GM10847 (cell line): ENCODE data around the gene SLC39A10.

Experiments
- POLR2A ChIP-seq: IDR thresholded peaks from 2 replicates; pipeline ENCODE4 v1.6.1; 2011; ENCODE audit not compliant: insufficient read length; ENCODE audit errors: extremely low read depth

SLC39A10 gene

GRCh38 chr2:195686564-195686963, 29.5 kb downstream of the SLC39A10 start:
- TF ChIP-seq POLR2A, result no peak

GRCh38 chr2:195687320-195688086, 30.5 kb downstream of the SLC39A10 start:
- TF ChIP-seq POLR2A, result no peak

DNA sequence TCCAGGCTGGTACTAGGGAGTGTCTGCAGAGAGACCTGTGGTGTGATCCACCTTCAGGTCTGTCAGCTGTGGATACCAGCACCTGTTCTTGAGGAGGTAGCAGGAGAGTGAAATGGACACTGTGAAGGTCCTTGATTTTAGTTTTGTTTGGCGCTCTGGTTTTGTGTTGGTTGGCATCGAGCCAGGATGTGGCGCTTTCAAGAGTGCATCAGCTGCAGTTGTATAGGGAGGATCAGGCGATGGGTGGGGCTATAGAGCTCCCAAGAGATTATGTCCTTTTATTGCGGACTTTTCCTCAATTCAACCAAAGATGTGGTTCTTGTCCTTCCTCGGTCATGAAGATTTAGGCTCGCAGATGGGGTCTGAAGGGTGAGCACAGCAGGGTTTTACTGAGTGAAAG, 37.5 kb downstream of the SLC39A10 start:
- TF ChIP-seq POLR2A, result no peak

- no peak for TF ChIP-seq POLR2A
These were observed 38.1 kb downstream of the SLC39A10 start for GRCh38 chr2:195695002-195695631.

DNA sequence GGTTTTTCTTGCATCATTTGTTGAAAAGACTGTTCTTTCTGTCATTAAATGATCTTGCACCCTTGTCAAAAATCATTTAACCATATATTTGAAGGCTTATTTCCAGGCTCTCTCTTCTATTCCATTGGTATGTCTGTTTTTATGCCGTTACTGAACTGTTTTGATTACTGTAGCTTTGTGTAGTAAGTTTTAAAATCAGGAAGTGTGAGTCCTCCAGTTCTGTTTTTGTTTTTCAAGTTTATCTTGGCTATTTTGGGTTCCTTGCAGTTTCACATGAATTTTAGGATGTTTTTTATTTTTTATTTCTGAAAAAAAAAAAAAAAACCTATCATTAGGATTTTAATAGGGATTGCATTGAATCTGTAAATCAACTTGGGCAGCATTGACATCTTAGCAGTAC, 39.0 kb downstream of the SLC39A10 start:
- TF ChIP-seq POLR2A, result no peak

DNA sequence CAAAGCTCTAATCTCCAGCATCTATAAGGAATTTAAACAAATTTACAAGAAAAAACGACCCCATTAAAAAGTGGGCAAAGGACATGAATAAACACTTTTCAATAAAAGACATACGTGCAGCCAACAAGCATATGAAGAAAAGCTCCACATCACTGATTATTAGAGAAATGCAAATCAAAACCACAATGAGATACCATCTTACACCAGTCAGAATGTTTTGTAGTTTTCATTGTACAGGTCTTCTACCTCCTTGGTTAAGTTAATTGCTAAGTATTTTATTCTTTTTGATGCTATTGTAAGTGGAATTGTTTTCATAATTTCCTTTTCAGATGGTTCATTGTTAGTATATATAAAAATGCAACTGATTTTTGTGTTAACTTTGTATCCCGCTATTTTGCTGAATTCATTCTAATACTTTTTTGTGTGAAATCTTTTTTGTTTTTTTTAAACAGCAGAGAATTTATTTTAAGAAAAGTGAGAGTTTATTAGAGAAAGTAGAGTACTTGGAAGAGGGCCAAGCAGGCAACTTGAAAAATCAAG, 40.7 kb downstream of the SLC39A10 start:
- TF ChIP-seq POLR2A, result no peak

GRCh38 chr2:195700480-195700879, 43.5 kb downstream of the SLC39A10 start:
- TF ChIP-seq POLR2A, result no peak

DNA sequence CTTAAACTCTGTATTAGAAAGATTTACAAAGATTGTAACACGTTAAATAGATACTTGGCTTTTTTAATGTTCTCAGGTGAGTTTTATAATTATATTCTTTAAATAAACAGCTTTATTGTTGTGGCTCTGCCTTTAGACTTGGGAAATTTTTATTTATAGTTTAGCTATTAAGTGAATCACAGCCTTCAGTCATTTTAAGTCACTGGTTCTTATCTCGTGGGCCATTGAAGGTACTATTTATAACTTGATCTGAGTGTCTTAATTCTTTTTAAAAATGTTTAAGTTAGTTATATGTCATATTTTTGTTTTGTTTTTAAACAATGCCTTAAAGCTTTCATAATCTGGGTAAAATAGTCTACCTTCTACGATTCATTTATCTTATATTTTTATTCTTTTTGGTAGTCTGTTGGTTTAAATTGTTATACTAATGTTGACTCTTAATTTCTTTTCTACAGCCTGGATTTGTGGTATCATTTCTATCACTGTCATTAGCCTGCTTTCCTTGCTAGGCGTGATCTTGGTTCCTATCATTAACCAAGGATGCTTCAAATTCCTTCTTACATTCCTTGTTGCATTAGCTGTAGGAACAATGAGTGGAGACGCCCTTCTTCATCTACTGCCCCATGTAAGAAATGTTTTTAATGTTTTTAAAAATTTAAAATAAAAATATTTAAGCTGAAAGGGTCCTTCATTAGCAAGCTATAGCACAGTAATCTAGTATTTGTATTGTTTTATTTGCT, 49.3 kb downstream of the SLC39A10 start:
- TF ChIP-seq POLR2A, result no peak

DNA sequence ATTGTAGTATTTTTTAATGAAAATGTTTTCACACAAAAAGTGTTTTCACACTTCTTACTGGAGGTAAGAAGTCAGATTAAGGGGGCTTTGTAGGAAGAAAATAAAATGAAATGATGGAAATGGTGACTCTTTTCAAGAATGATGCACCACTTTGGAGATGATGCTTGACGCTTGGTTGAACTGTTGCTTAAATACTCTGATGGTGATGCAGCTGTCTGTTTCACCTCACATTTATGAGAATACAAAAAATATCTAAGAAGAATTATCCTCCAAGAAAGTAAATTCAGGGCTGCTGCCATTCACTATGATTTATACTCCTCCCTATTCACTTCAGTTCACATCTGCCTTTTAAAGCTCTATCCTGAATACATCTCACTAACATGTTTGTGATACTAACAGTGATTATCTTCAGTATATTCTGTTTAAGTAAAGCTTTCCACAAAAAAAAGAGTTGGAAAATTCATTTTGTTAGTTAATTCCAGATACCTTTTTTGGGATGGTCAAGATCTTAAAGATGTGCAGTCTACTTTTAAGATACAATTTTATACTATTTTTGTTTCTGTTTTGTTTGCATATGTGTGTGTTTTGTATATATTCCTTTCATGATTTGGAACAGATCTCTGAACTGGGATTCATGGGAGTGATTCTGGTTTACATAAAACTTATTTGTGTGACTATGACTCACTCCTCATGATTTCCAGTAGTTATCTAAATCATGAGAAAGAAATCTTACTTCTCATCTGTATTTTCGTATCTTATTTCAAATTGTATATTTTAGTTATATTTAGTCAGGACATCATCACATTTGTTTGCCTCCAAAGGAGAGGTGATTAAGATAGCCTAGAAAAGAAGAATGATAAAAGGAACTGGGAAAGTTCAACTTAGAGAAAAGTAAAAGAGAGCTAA, 53.1 kb downstream of the SLC39A10 start:
- no peak for TF ChIP-seq POLR2A

DNA sequence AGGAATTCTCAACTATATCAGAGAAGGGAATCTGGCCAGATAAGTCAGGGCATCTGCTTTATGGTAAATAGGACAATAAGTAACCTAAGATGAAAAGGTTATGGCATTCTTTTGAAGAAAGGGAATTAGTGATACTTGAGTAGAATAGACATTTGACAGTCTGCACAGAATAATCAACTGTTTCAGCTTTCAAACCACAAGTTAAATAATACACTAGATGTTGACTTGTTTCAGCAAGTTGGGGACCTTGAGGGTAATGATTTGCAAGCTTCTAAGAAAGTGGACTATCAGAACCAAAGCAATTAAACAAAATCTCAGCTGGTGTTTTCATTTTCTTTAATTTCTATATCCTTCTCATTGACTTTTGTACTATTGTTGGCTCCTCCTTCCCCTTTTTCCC, 54.5 kb downstream of the SLC39A10 start:
- TF ChIP-seq POLR2A, result no peak

DNA sequence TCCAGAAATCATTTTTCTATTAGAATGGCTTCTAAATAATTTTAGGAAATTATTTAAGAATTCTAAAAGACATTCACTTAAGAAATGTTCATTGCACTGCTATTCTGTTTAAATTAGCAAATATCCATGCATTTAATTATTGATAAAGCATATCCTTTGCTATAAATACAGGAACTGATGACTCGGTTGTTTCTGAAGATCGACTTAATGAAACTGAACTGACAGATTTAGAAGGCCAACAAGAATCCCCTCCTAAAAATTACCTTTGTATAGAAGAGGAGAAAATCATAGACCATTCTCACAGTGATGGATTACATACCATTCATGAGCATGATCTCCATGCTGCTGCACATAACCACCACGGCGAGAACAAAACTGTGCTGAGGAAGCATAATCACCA, 59.4 kb downstream of the SLC39A10 start:
- no peak for TF ChIP-seq POLR2A

GRCh38 chr2:195721042-195721441, 64.0 kb downstream of the SLC39A10 start:
- TF ChIP-seq POLR2A, result no peak

DNA sequence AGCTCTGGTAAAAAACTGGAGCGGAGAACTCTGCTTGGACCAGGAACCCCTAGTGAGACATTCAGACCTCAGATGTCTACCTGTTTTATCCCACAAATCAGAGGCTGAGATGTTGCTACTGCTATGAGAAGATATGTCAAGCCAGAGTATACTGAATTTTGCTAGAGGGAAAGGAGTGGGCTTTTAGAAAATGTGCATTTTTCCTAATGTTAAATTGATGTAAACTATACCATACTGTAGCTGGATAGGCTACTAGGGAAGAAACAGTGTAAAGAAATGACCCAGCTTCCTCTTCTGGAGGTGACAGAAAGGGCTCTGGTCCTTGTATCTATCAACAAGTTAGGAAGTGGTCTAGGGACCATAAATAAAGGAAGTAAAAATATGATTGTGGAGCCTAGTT, 65.0 kb downstream of the SLC39A10 start:
- TF ChIP-seq POLR2A, result no peak

GRCh38 chr2:195727106-195727505, 70.1 kb downstream of the SLC39A10 start:
- no peak for TF ChIP-seq POLR2A

DNA sequence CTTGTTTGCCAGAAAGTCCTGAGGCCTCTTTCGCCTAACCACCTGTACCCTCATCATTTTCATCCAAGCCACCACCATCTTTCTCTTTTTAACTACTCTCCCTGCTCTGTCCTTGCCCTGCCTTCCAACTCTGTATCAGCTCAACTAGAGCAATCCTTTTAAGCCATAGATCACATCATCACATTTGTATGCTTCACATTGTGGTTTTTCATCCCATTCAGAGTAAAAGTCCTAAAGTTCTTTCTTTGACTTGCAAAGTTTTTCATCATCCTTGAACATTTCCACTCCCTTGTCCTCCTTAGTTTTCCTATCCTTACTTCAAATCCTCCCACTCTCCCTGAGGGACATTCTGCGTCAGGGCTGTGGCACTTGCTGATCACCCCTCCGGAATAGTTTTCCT, 73.9 kb downstream of the SLC39A10 start:
- no peak for TF ChIP-seq POLR2A
